ENCODE measurements around the gene ZNRF1. TPM values are rescaled to one million over a fixed set of nuclear protein-coding genes. Genes with fewer than 3 reads are reported as not detected.

The ZNRF1 gene
- total and polyA plus RNA-seq, 2 of the 8 experiments (the other 6 are each of a cell fraction or from before 2014, with no cell fraction given) = 33.5 to 52.9 TPM

DNA sequence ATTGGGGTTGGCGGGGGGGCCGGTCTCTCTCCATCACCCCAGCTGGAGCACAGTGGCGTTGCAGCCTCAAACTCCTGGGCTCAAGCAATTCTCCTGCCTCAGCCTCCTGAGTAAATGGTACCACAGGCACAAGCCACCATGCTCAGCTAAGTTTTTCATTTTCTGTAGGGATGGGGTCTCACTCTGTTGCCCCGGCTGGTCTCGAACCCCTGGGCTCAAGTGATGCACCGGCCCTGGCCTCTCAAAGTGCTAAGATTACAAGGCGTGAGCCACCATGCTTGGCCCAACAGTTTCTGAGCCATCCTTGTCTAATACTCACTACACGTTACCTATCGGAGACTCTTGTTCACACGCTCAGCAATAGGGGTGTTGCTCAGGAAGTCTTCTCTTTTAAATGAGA, 25.5 kb upstream of the ZNRF1 start (continued):
- no peak for TF ChIP-seq CHD7 (IDR thresholded peaks at IDR 0.05; ENCODE audit: insufficient replicate concordance, low read length)
- TF ChIP-seq SP1 (IDR thresholded peaks at IDR 0.05; ENCODE audit: low read depth, low read length) = no peak
- TF ChIP-seq SAP30 (IDR thresholded peaks at IDR 0.05; ENCODE audit: insufficient read depth, insufficient replicate concordance, low read length) = no peak
- no peak for TF ChIP-seq KDM1A (IDR thresholded peaks at IDR 0.05; ENCODE audit: borderline replicate concordance, low read length)
- no peak for TF ChIP-seq POU5F1 (IDR thresholded peaks at IDR 0.05; ENCODE audit: low read depth, low read length)
- no peak for TF ChIP-seq MAFK (IDR thresholded peaks at IDR 0.05; ENCODE audit: low read depth, low read length)
- TF ChIP-seq, protein P1, sequence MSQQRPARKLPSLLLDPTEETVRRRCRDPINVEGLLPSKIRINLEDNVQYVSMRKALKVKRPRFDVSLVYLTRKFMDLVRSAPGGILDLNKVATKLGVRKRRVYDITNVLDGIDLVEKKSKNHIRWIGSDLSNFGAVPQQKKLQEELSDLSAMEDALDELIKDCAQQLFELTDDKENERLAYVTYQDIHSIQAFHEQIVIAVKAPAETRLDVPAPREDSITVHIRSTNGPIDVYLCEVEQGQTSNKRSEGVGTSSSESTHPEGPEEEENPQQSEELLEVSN (IDR thresholded peaks at IDR 0.05) = no peak
- TF ChIP-seq PHF8 (conservative IDR thresholded peaks at IDR 0.05; ENCODE audit: low read depth, low read length) = no peak

Data from H1 (cell line).